CD4-positive, alpha-beta T cell (primary cell): ENCODE measurements around the gene AGK. TPM values are rescaled to one million over a fixed set of nuclear protein-coding genes. Genes with fewer than 3 reads are reported as not detected.
A peak's percentile ranks its signal among the peaks of the same experiment; 100 is the strongest.

Experiments used
- ATAC-seq: fragments of 200-7000 bp; cut with Tn5 transposase; one replicate; pipeline ENCODE4 v1.10.0; 2022; ENCODE audit warnings: mild to moderate bottlenecking; ENCODE audit not compliant: poor library complexity
- CTCF ChIA-PET: fragments of 350-600 bp; sonication (Branson Sonifier 250); formaldehyde crosslinking; loops from one replicate; lab custom pipeline; 2021; ENCODE audit warnings: antibody characterized with exemption, inconsistent platforms; lab: Charles Lee
- POLR2A ChIA-PET: fragments of 350-600 bp; sonication (Branson Sonifier 250); formaldehyde crosslinking; loops from one replicate; lab custom pipeline; 2021; ENCODE audit warnings: antibody characterized with exemption, inconsistent platforms; lab: Charles Lee
- DNase-seq, 14 experiments: peaks; one replicate each; pipeline ENCODE4 v3.0.0-alpha.2; 2013 to 2020; ENCODE audit warnings: mixed read lengths in 2 of 14
- H3K27ac ChIP-seq, 2 donors: one replicate each; pipeline versions ENCODE4 v1.5.1 to v1.7.0; 2013; ENCODE audit warnings: low read length in 2 of 2, low read depth in 1 of 2, mild to moderate bottlenecking in 1 of 2
- H3K27me3 ChIP-seq, 2 experiments: 1 replicate in 1 of 2; 2 replicates in 1 of 2; pipeline versions ENCODE4 v1.6.1 to v1.7.0; 2013; ENCODE audit warnings: low read length in 2 of 2, control low read depth in 1 of 2, mild to moderate bottlenecking in 1 of 2, moderate library complexity in 1 of 2; ENCODE audit not compliant: insufficient read depth in 2 of 2, control insufficient read depth in 1 of 2
- H3K36me3 ChIP-seq: one replicate; pipeline ENCODE4 v1.6.1; 2013; ENCODE audit warnings: low read length, control low read depth; ENCODE audit not compliant: insufficient read depth
- H3K4me1 ChIP-seq: one replicate; pipeline ENCODE4 v1.6.1; 2013; ENCODE audit warnings: low read length, control low read depth; ENCODE audit not compliant: insufficient read depth
- H3K4me3 ChIP-seq: one replicate; pipeline ENCODE4 v1.5.1; 2013; ENCODE audit warnings: mild to moderate bottlenecking, low read length, moderate library complexity
- H3K9me3 ChIP-seq, 2 experiments: 1 replicate in 1 of 2; 2 replicates in 1 of 2; pipeline versions ENCODE4 v1.6.1 to v1.7.0; 2013; ENCODE audit warnings: low read length in 2 of 2, mild to moderate bottlenecking in 2 of 2, control low read depth in 1 of 2, moderate library complexity in 1 of 2; ENCODE audit not compliant: control insufficient read depth in 1 of 2, insufficient read depth in 1 of 2
- H3K27ac Mint-ChIP-seq: one replicate; pipeline ENCODE4 v1.8.0; 2020; ENCODE audit warnings: mixed read lengths
- H3K27me3 Mint-ChIP-seq: one replicate; pipeline ENCODE4 v1.8.0; 2021; ENCODE audit warnings: mixed read lengths
- H3K36me3 Mint-ChIP-seq: one replicate; pipeline ENCODE4 v1.8.0; 2021; ENCODE audit warnings: low read depth, mixed read lengths
- H3K4me1 Mint-ChIP-seq: one replicate; pipeline ENCODE4 v1.8.0; 2021; ENCODE audit warnings: low read depth, mixed read lengths
- H3K4me3 Mint-ChIP-seq: one replicate; pipeline ENCODE4 v1.8.0; 2020; ENCODE audit warnings: mild to moderate bottlenecking, mixed read lengths
- H3K9me3 Mint-ChIP-seq: one replicate; pipeline ENCODE4 v1.8.0; 2020; ENCODE audit warnings: mixed read lengths
- CTCF ChIP-seq: fragments of 200-600 bp; IDR thresholded peaks from one replicate; pipeline ENCODE4 v1.8.0; 2022; ENCODE audit warnings: antibody characterized with exemption, mild to moderate bottlenecking
- intact Hi-C, 2 experiments: fragments of 100-400 bp; cut with DNase I in 1 of 2; cut with micrococcal nuclease in 1 of 2; formaldehyde crosslinking; loops; one replicate each; pipeline versions ENCODE4 v1.15.1 to v1.9.0; 2023 to 2025; cut with DNase I, micrococcal nuclease
- total RNA-seq, 174 experiments: library from RNA in 2 of 174; stranded (reverse) in 2 of 174; gene quantifications; one replicate each; pipeline ENCODE4 v1.2.3 and lab custom pipeline; 2021 to 2026

The AGK gene
- total RNA-seq, 2 experiments from 2014 or later, result 18.9 to 20.5 TPM

- ChIA-PET CTCF (no interaction called here), POLR2A (no interaction called here)
Observed at GRCh38 chr7:141674702-141675101, 123.5 kb downstream of the AGK start.

GRCh38 chr7:141675436-141676215 is 124.4 kb downstream of the AGK start:
- H3K4me1 ChIP-seq, result no peaks in the 10 kb centered on the region
- peak in 1 of 14 experiments; percentile 38 for DNase-seq
- ChIA-PET POLR2A (interaction anchor here (0.7 to 1.1 kb wide), 2 partner anchors 21 to 62 kb away, joined by 3 to 5 read pairs; partner anchors contain the start of gene SSBP1), CTCF (no interaction called here)
- Mint-ChIP-seq H3K4me3 (no peak overlapping the region), H3K27me3 (no peaks in the 10 kb centered on the region), H3K27ac (peak overlapping the region; percentile 25), H3K9me3 (no peaks in the 10 kb centered on the region), H3K36me3 (peaks cover 78% of the 10 kb centered on the region), H3K4me1 (no peaks in the 10 kb centered on the region)
- no peak overlapping the region for H3K27ac ChIP-seq
- no peak for TF ChIP-seq CTCF
- H3K9me3 ChIP-seq, result no peaks in the 10 kb centered on the region
- intact Hi-C loops, result no loop called here
- no peak for ATAC-seq
- H3K36me3 ChIP-seq, result peaks cover 47% of the 10 kb centered on the region
- H3K27me3 ChIP-seq, result no peaks in the 10 kb centered on the region
- no peak overlapping the region for H3K4me3 ChIP-seq

More at GRCh38 chr7:141674702-141675101, 123.5 kb downstream of the AGK start:
- no peaks in the 10 kb centered on the region for H3K27me3 ChIP-seq
- H3K27ac Mint-ChIP-seq, result peak overlapping the region; percentile 25
- H3K4me1 ChIP-seq, result no peaks in the 10 kb centered on the region
- ATAC-seq (peak; percentile 44), DNase-seq (no peak)
- H3K9me3 Mint-ChIP-seq, result no peaks in the 10 kb centered on the region
- no peak overlapping the region for H3K4me3 Mint-ChIP-seq
- no peaks in the 10 kb centered on the region for H3K27me3 Mint-ChIP-seq
- H3K36me3 ChIP-seq, result peaks cover 46% of the 10 kb centered on the region
- H3K9me3 ChIP-seq, result no peaks in the 10 kb centered on the region
- no peak overlapping the region for H3K27ac ChIP-seq
- no peak for TF ChIP-seq CTCF
- H3K4me1 Mint-ChIP-seq, result no peaks in the 10 kb centered on the region
- H3K36me3 Mint-ChIP-seq, result peaks cover 77% of the 10 kb centered on the region
- H3K4me3 ChIP-seq, result no peak overlapping the region
- intact Hi-C loops, result no loop called here

GRCh38 chr7:141676618-141677017 is 125.4 kb downstream of the AGK start:
- H3K27me3 ChIP-seq, result no peaks in the 10 kb centered on the region
- ATAC-seq, result no peak
- H3K36me3 ChIP-seq, result peaks cover 47% of the 10 kb centered on the region
- no peak overlapping the region for H3K4me3 ChIP-seq
- no peak overlapping the region for H3K27ac ChIP-seq
- H3K4me3 Mint-ChIP-seq, result no peak overlapping the region
- no peaks in the 10 kb centered on the region for H3K4me1 ChIP-seq
- no peaks in the 10 kb centered on the region for H3K9me3 ChIP-seq
- CTCF ChIA-PET, result no interaction called here
- peaks cover 78% of the 10 kb centered on the region for H3K36me3 Mint-ChIP-seq
- intact Hi-C loops, result no loop called here
- no peak for DNase-seq
- H3K27ac Mint-ChIP-seq, result no peak overlapping the region
- POLR2A ChIA-PET, result no interaction called here
- no peaks in the 10 kb centered on the region for H3K27me3 Mint-ChIP-seq
- no peaks in the 10 kb centered on the region for H3K4me1 Mint-ChIP-seq
- TF ChIP-seq CTCF, result no peak
- no peaks in the 10 kb centered on the region for H3K9me3 Mint-ChIP-seq
